K562 (cell line): ENCODE results near the gene CRIM1. TPM values are rescaled to one million over a fixed set of nuclear protein-coding genes. Genes with fewer than 3 reads are reported as not detected.

ENCODE experiments used
- ATAC-seq: fragments of 200-7000 bp; cut with Tn5 transposase; 3 replicates; pipeline ENCODE4 v1.9.1; 2020; ENCODE audit warnings: moderate library complexity
- BruUV-seq: library from RNA; stranded (reverse); fragments of 400-500 nt; replicated peaks from 2 replicates; lab custom pipeline; 2021; lab: Mats Ljungman, UMichigan
- CTCF ChIA-PET: fragments of 300-600 bp; formaldehyde crosslinking; extraction: SDS; loops from one replicate; lab custom pipeline; 2021; ENCODE audit warnings: low intra/inter-chr PET ratio; lab: Yijun Ruan, JAX
- POLR2A ChIA-PET: fragments of 300-600, 350-650 bp; sonication (Branson Sonifier 250); formaldehyde crosslinking; extraction: SDS; loops from one replicate; lab custom pipeline; 2021; ENCODE audit warnings: antibody characterized with exemption, inconsistent platforms; lab: Yijun Ruan, JAX
- DNase-seq, 4 experiments: peaks; one replicate each; pipeline versions ENCODE4 v3.0.0 to v3.0.0-alpha.2; 2011 to 2018; ENCODE audit warnings: low spot score in 3 of 4, mixed read lengths in 3 of 4; ENCODE audit errors: extremely low read depth in 1 of 4
- FAIRE-seq: peaks from 2 replicates; lab custom pipeline; 2011; peaks lifted over from hg19 to GRCh38; lab: Jason Lieb, UNC
- H2AFZ ChIP-seq: 2 replicates; pipeline ENCODE4 v1.6.0; 2011; ENCODE audit warnings: low read depth, low read length, control low read depth, inconsistent platforms
- H3K27ac ChIP-seq: fragments of 200-600 bp; 3 replicates; pipeline ENCODE4 v1.8.0; 2011; ENCODE audit warnings: low read depth, mild to moderate bottlenecking, control low read depth, inconsistent platforms, low read length, moderate library complexity, mixed read lengths; ENCODE audit errors: extremely low read depth
- H3K27me3 ChIP-seq, 2 experiments: fragments of 300-600 bp in 1 of 2; 2 replicates in 1 of 2; 3 replicates in 1 of 2; pipeline versions ENCODE4 v1.6.0 to v1.8.0; 2011; ENCODE audit warnings: inconsistent platforms in 2 of 2, low read length in 2 of 2, mild to moderate bottlenecking in 1 of 2, mixed read lengths in 1 of 2, moderate library complexity in 1 of 2; ENCODE audit not compliant: control insufficient read depth in 2 of 2, insufficient read depth in 2 of 2
- H3K36me3 ChIP-seq: fragments of 300-600 bp; 3 replicates; pipeline ENCODE4 v1.8.0; 2011; ENCODE audit warnings: mild to moderate bottlenecking, low read length, inconsistent platforms; ENCODE audit not compliant: control insufficient read depth, insufficient read depth
- H3K4me1 ChIP-seq, 2 experiments: fragments of 200-600 bp in 1 of 2; replicated peaks in 1 of 2; 2 replicates in 1 of 2; 3 replicates in 1 of 2; pipeline versions ENCODE4 v1.5.1 to v1.8.0; 2011; ENCODE audit warnings: inconsistent platforms in 2 of 2, low read length in 2 of 2, mild to moderate bottlenecking in 1 of 2, mixed read lengths in 1 of 2, moderate library complexity in 1 of 2; ENCODE audit not compliant: control insufficient read depth in 2 of 2, insufficient read depth in 2 of 2
- H3K4me2 ChIP-seq: 2 replicates; pipeline ENCODE4 v1.6.1; 2011; ENCODE audit warnings: low read length, control low read depth, inconsistent platforms, mixed read lengths; ENCODE audit not compliant: insufficient read depth
- H3K4me3 ChIP-seq: fragments of 200-600 bp; sonication (generic), shearing (Covaris generic); 2 replicates; pipeline ENCODE4 v1.5.1; 2016; ENCODE audit warnings: control low read depth, inconsistent platforms
- H3K79me2 ChIP-seq: fragments of 200-600 bp; 3 replicates; pipeline ENCODE4 v1.8.0; 2011; ENCODE audit warnings: low read length, inconsistent platforms; ENCODE audit not compliant: control insufficient read depth, insufficient read depth
- H3K9ac ChIP-seq, 2 experiments: 2 replicates each; pipeline versions ENCODE4 v1.6.0 to v1.6.1; 2011; ENCODE audit warnings: low read depth in 2 of 2, low read length in 2 of 2, control low read depth in 1 of 2, inconsistent platforms in 1 of 2, mild to moderate bottlenecking in 1 of 2, mixed read lengths in 1 of 2; ENCODE audit not compliant: insufficient read depth in 1 of 2
- H3K9me1 ChIP-seq: one replicate; pipeline ENCODE4 v1.6.0; 2011; ENCODE audit warnings: inconsistent platforms, mild to moderate bottlenecking, low read length, moderate library complexity; ENCODE audit not compliant: control insufficient read depth, insufficient read depth
- H3K9me3 ChIP-seq: replicated peaks from 2 replicates; pipeline ENCODE4 v1.5.1; 2011; ENCODE audit warnings: low read depth, low read length, inconsistent platforms; ENCODE audit not compliant: control insufficient read depth, insufficient read depth
- H4K20me1 ChIP-seq: replicated peaks from 2 replicates; pipeline ENCODE4 v1.6.1; 2011; ENCODE audit warnings: low read length, inconsistent platforms, mixed read lengths; ENCODE audit not compliant: control insufficient read depth, insufficient read depth
- ASH1L ChIP-seq: fragments of 450-650 bp; IDR thresholded peaks from 2 replicates; pipeline ENCODE4 v1.6.1; 2018; ENCODE audit warnings: borderline replicate concordance, mild to moderate bottlenecking, low read depth; ENCODE audit not compliant: partially characterized antibody
- CBX3 ChIP-seq, 2 experiments: IDR thresholded peaks; 1 replicate in 1 of 2; 2 replicates in 1 of 2; pipeline ENCODE4 v1.6.1; 2012; ENCODE audit warnings: inconsistent platforms in 2 of 2, low read length in 2 of 2, borderline replicate concordance in 1 of 2, control low read depth in 1 of 2
- ELF2 ChIP-seq: fragments of 250-450 bp; sonication (Bioruptor Pico); IDR thresholded peaks from 2 replicates; pipeline ENCODE4 v1.5.0; 2021; ENCODE audit warnings: mild to moderate bottlenecking
- FOXA1 ChIP-seq: fragments of 450-650 bp; IDR thresholded peaks from 2 replicates; pipeline ENCODE4 v1.6.1; 2016; ENCODE audit warnings: mild to moderate bottlenecking, borderline replicate concordance
- HDAC2 ChIP-seq: fragments of 450-650 bp; IDR thresholded peaks from 2 replicates; pipeline ENCODE4 v1.6.1; 2016; ENCODE audit warnings: mild to moderate bottlenecking
- HNRNPH1 ChIP-seq: fragments of 200-400 bp; formaldehyde crosslinking; optimal IDR thresholded peaks from 2 replicates; pipeline ENCODE3; 2017; ENCODE audit warnings: low read depth, mild to moderate bottlenecking, low read length, moderate library complexity
- MIER1 ChIP-seq: fragments of 450-650 bp; IDR thresholded peaks from 2 replicates; pipeline ENCODE4 v1.6.1; 2016; ENCODE audit warnings: antibody characterized with exemption, mild to moderate bottlenecking, low read depth
- SETDB1 ChIP-seq: IDR thresholded peaks from one replicate; pipeline ENCODE4 v1.6.1; 2012; ENCODE audit warnings: low read length, control low read depth, inconsistent platforms
- SMARCE1 ChIP-seq: fragments of 450-650 bp; IDR thresholded peaks from 2 replicates; pipeline ENCODE4 v1.7.1; 2016; ENCODE audit warnings: mild to moderate bottlenecking
- SNAPC5 ChIP-seq: fragments of 250-450 bp; sonication (Bioruptor Pico); IDR thresholded peaks from 2 replicates; pipeline ENCODE4 v1.8.0; 2021; ENCODE audit warnings: moderate library complexity, mild to moderate bottlenecking, inconsistent platforms
- U2AF1 ChIP-seq: fragments of 200-400 bp; formaldehyde crosslinking; optimal IDR thresholded peaks from 2 replicates; pipeline ENCODE3; 2017; ENCODE audit warnings: mild to moderate bottlenecking, low read depth, low read length, moderate library complexity
- ZC3H4 ChIP-seq: sonication (generic); formaldehyde crosslinking; IDR thresholded peaks from 2 replicates; pipeline ENCODE4 v1.9.0; 2021; ENCODE audit warnings: missing genetic modification reagents, borderline replicate concordance
- ZFX ChIP-seq: sonication (generic); formaldehyde crosslinking; IDR thresholded peaks from 2 replicates; pipeline ENCODE4 v1.8.0; 2022; ENCODE audit warnings: mild to moderate bottlenecking, missing genetic modification reagents, moderate library complexity
- ZNF133 ChIP-seq: fragments of 250-450 bp; sonication (Bioruptor Pico); IDR thresholded peaks from 2 replicates; pipeline ENCODE4 v1.4.0; 2020; ENCODE audit warnings: mild to moderate bottlenecking
- ZNF316 ChIP-seq: fragments of 450-650 bp; IDR thresholded peaks from 2 replicates; pipeline ENCODE4 v1.6.1; 2016
- ZNF589 ChIP-seq: fragments of 200-800 bp; sonication (Bioruptor generic); IDR thresholded peaks from 2 replicates; pipeline ENCODE4 v1.6.1; 2016; ENCODE audit warnings: low read depth, missing genetic modification characterization, missing compliant biosample characterization
- ZNF780A ChIP-seq: fragments of 250-450 bp; sonication (Bioruptor Pico); IDR thresholded peaks from 2 replicates; pipeline ENCODE4 v1.5.0; 2021; ENCODE audit warnings: mild to moderate bottlenecking
- WGBS: fragments of 100-300 bp; shearing (Covaris generic); methylation state at CpG from one replicate; pipeline ENCODE4 v1.1.6; 2016; ENCODE audit warnings: low coverage, mixed read lengths; ENCODE audit not compliant: insufficient coverage; ENCODE audit errors: missing lambda C conversion rate; 5-methylcytosine and 5-hydroxymethylcytosine counted together
- in situ Hi-C: fragments of 300-500 bp; cut with MboI; formaldehyde crosslinking; loops from 4 replicates; pipeline ENCODE4 v1.15.0; 2018; ENCODE audit warnings: inconsistent platforms, mixed read lengths
- intact Hi-C: fragments of 100-400 bp; cut with micrococcal nuclease; formaldehyde crosslinking; loops from 2 replicates; pipeline ENCODE4 v1.14.2; 2022
- polyA plus RNA-seq, 8 experiments: library from polyadenylated mRNA; depleted of rRNA in 4 of 8; stranded (reverse) in 5 of 8; unstranded in 3 of 8; fragments of >200 nt; fragmentation: Nextera tagmentation in 2 of 8; fragmentation: Illumina TruSeq in 1 of 8; extraction: Ambion mirVana in 2 of 8; extraction: Trizol in 1 of 8; gene quantifications; 2 replicates each; pipeline versions ENCODE4 v1.2.1 to v1.2.3, GENCODE V29; 2011 to 2014; ENCODE audit warnings: inconsistent platforms in 1 of 8, missing spikeins in 1 of 8
- total RNA-seq, 7 experiments: library from RNA; depleted of rRNA in 6 of 7; stranded (reverse); fragments of >200 nt in 6 of 7; fragmentation: Illumina TruSeq in 2 of 7; extraction: Trizol in 2 of 7; gene quantifications; 2 replicates each; pipeline versions ENCODE4 v1.2.1 to v1.2.3, GENCODE V29; 2011 to 2021; ENCODE audit warnings: low replicate concordance in 1 of 7

Gene CRIM1
- total and polyA plus RNA-seq, 9 of the 15 experiments (the other 6 are each of a cell fraction or from before 2014, with no cell fraction given): 0.01 to 0.36 (median 0.06) TPM; not detected in 1

DNA sequence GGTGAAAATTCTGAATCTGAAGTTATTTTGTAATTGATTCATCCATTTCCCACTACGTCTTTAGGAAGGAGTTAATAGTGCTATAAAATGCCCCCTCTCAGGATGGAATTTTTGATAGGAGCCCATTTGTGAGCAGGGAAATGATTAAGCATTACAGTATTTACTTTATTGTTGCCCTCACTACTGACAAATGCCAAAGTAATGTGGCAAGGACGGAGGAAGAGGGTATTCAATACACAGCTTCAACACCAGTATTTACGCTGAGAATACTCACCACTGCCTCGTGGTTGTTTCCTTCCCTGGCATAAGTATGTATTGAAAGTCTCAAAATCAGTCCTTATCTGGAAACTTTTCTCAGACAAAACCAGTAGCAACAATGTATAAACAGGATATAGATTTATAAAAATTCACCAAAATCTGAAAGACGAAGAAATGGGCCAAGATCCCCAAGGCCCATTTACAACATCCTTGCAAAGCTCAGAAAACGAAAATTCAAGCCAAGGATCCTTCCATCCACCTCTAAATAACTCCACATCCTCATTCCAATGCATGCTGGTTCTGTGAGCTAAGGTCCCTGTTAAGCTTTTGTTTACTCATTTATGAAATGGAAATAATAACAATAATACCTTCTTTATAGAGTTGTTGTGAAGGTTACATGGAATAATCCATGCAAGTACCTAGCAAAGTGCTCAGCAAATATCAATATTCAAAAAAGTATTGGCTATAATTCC is 213.1 kb downstream of the CRIM1 start:
- Histone ChIP-seq H3K4me2 (no peak overlapping the region), H3K4me1 (no peaks in the 10 kb centered on the region; a peak in 1 of 5 replicates), H3K27me3 (no peaks in the 10 kb centered on the region), H3K79me2 (no peaks in the 10 kb centered on the region), H3K4me3 (no peak overlapping the region), H3K9me3 (no peaks in the 10 kb centered on the region), H3K27ac (no peak overlapping the region), H3K9ac (no peak overlapping the region), H2AFZ (no peak overlapping the region), H3K36me3 (peaks cover 15% of the 10 kb centered on the region), H4K20me1 (no peaks in the 10 kb centered on the region), H3K9me1 (no peaks in the 10 kb centered on the region)
- FAIRE-seq (no peak), ATAC-seq (no peak), DNase-seq (no peak)
- intact Hi-C loops (no loop called here), in situ Hi-C loops (no loop called here)
- no TSS peak for BruUV-seq
- CTCF ChIA-PET: no interaction called here
- 74% methylated on average over 6 of the region's 6 CpGs for WGBS
- POLR2A ChIA-PET: interaction anchor here (0.9 to 1.5 kb wide), 3 partner anchors 9 to 17 kb away, joined by 3 to 4 read pairs (median 4); no protein-coding TSS in a partner anchor
- TF ChIP-seq HDAC2: no peak
- TF ChIP-seq CBX3 (IDR thresholded peaks at IDR 0.05; ENCODE audit: borderline replicate concordance in 1 of 2, low read length in 2 of 2): no peak
- no peak for TF ChIP-seq ELF2
- TF ChIP-seq SMARCE1: no peak
- no peak for TF ChIP-seq ZC3H4 (CRISPR knock-in tag)
- TF ChIP-seq ZNF133 (CRISPR knock-in tag): no peak
- TF ChIP-seq U2AF1: no peak
- TF ChIP-seq ZNF316: no peak
- no peak for TF ChIP-seq ZFX (CRISPR knock-in tag)
- no peak for TF ChIP-seq MIER1
- no peak for TF ChIP-seq ZNF589
- no peak for TF ChIP-seq HNRNPH1
- no peak for TF ChIP-seq SETDB1
- no peak for TF ChIP-seq ASH1L
- TF ChIP-seq ZNF780A (CRISPR knock-in tag): no peak
- TF ChIP-seq FOXA1: no peak
- no peak for TF ChIP-seq SNAPC5 (CRISPR knock-in tag)
- TF ChIP-seq, all 486 proteins: peak for 0
